HEK293 (cell line): Measurements from ENCODE around the gene MITF.

Experiments
- HIC1 ChIP-seq: fragments of 450-650 bp; formaldehyde crosslinking; IDR thresholded peaks from 2 replicates; pipeline ENCODE4 v1.5.1; 2016; ENCODE audit warnings: missing biosample characterization, missing genetic modification characterization
- PATZ1 ChIP-seq: fragments of 450-650 bp; formaldehyde crosslinking; IDR thresholded peaks from 2 replicates; pipeline ENCODE4 v1.5.1; 2016; ENCODE audit warnings: missing biosample characterization, missing genetic modification characterization
- SCRT1 ChIP-seq: fragments of 450-650 bp; formaldehyde crosslinking; IDR thresholded peaks from 2 replicates; pipeline ENCODE4 v1.5.1; 2016; ENCODE audit warnings: missing biosample characterization, missing genetic modification characterization, borderline replicate concordance
- WT1 ChIP-seq: fragments of 450-650 bp; formaldehyde crosslinking; IDR thresholded peaks from 2 replicates; pipeline ENCODE4 v1.5.1; 2016; ENCODE audit warnings: missing biosample characterization, missing genetic modification characterization
- ZBTB21 ChIP-seq: fragments of 450-650 bp; formaldehyde crosslinking; IDR thresholded peaks from 2 replicates; pipeline ENCODE4 v1.5.1; 2017; ENCODE audit warnings: missing biosample characterization, missing genetic modification characterization
- ZEB2 ChIP-seq: fragments of 450-650 bp; formaldehyde crosslinking; IDR thresholded peaks from 2 replicates; pipeline ENCODE4 v1.5.1; 2016; ENCODE audit warnings: missing biosample characterization, missing genetic modification characterization
- ZFP3 ChIP-seq: fragments of 450-650 bp; formaldehyde crosslinking; IDR thresholded peaks from 2 replicates; pipeline ENCODE4 v1.5.1; 2016; ENCODE audit warnings: low read depth, missing biosample characterization, missing genetic modification characterization
- ZNF114 ChIP-seq: fragments of 450-650 bp; formaldehyde crosslinking; IDR thresholded peaks from 2 replicates; pipeline ENCODE4 v1.5.0; 2017; ENCODE audit warnings: missing biosample characterization, missing genetic modification characterization
- ZNF16 ChIP-seq: fragments of 450-650 bp; formaldehyde crosslinking; IDR thresholded peaks from 2 replicates; pipeline ENCODE4 v1.5.1; 2016; ENCODE audit warnings: low read depth, missing biosample characterization, missing genetic modification characterization
- ZNF175 ChIP-seq: fragments of 450-650 bp; formaldehyde crosslinking; IDR thresholded peaks from 2 replicates; pipeline ENCODE4 v1.5.1; 2016; ENCODE audit warnings: missing biosample characterization, missing genetic modification characterization
- ZNF221 ChIP-seq: fragments of 450-650 bp; formaldehyde crosslinking; IDR thresholded peaks from 2 replicates; pipeline ENCODE4 v1.5.1; 2017; ENCODE audit warnings: missing biosample characterization, missing genetic modification characterization, borderline replicate concordance
- ZNF555 ChIP-seq: fragments of 450-650 bp; formaldehyde crosslinking; conservative IDR thresholded peaks from 2 replicates; pipeline ENCODE4 v1.5.1; 2017; ENCODE audit warnings: missing biosample characterization, mild to moderate bottlenecking, missing genetic modification characterization, inconsistent platforms
- ZNF558 ChIP-seq: fragments of 450-650 bp; formaldehyde crosslinking; IDR thresholded peaks from 2 replicates; pipeline ENCODE4 v1.5.1; 2016; ENCODE audit warnings: missing biosample characterization, missing genetic modification characterization
- ZNF677 ChIP-seq: fragments of 450-650 bp; IDR thresholded peaks from 2 replicates; pipeline ENCODE4 v1.5.0; 2018; ENCODE audit warnings: missing biosample characterization, mild to moderate bottlenecking, missing genetic modification characterization, moderate library complexity
- ZNF701 ChIP-seq: fragments of 450-650 bp; formaldehyde crosslinking; IDR thresholded peaks from 2 replicates; pipeline ENCODE4 v1.5.1; 2016; ENCODE audit warnings: missing biosample characterization, missing genetic modification characterization
- ZNF768 ChIP-seq: fragments of 450-650 bp; formaldehyde crosslinking; IDR thresholded peaks from 2 replicates; pipeline ENCODE4 v1.5.1; 2018; ENCODE audit warnings: missing biosample characterization, mild to moderate bottlenecking, missing genetic modification characterization
- ZNF830 ChIP-seq: fragments of 450-650 bp; IDR thresholded peaks from 2 replicates; pipeline ENCODE4 v1.5.0; 2018; ENCODE audit warnings: missing biosample characterization, missing genetic modification characterization, low read depth, mild to moderate bottlenecking, moderate library complexity
- ZNF843 ChIP-seq: fragments of 450-650 bp; formaldehyde crosslinking; IDR thresholded peaks from 2 replicates; pipeline ENCODE4 v1.5.1; 2016; ENCODE audit warnings: missing biosample characterization, missing genetic modification characterization
- ZSCAN23 ChIP-seq: fragments of 450-650 bp; formaldehyde crosslinking; IDR thresholded peaks from 2 replicates; pipeline ENCODE4 v1.5.1; 2016; ENCODE audit warnings: missing biosample characterization, missing genetic modification characterization
- ZSCAN30 ChIP-seq: fragments of 450-650 bp; IDR thresholded peaks from 2 replicates; pipeline ENCODE4 v1.5.1; 2018; ENCODE audit warnings: missing biosample characterization, mild to moderate bottlenecking, missing genetic modification characterization, moderate library complexity
- ZXDB ChIP-seq: fragments of 450-650 bp; formaldehyde crosslinking; IDR thresholded peaks from 2 replicates; pipeline ENCODE4 v1.5.1; 2016; ENCODE audit warnings: missing biosample characterization, missing genetic modification characterization
- TF ChIP-seq, protein P1 (sequence below): IDR thresholded peaks from 2 replicates; pipeline ENCODE4 v1.6.1; 2011; ENCODE audit warnings: mild to moderate bottlenecking, low read depth, low read length, borderline replicate concordance
- TF ChIP-seq, protein P2 (sequence below): fragments of 450-650 bp; formaldehyde crosslinking; IDR thresholded peaks from 2 replicates; pipeline ENCODE4 v1.5.1; 2016; ENCODE audit warnings: missing biosample characterization, missing genetic modification characterization
- TF ChIP-seq, protein P3 (sequence below): fragments of 450-650 bp; formaldehyde crosslinking; IDR thresholded peaks from 2 replicates; pipeline ENCODE4 v1.5.1; 2017; ENCODE audit warnings: missing biosample characterization, missing genetic modification characterization
- TF ChIP-seq, protein P4 (sequence below): fragments of 450-650 bp; formaldehyde crosslinking; IDR thresholded peaks from 2 replicates; pipeline ENCODE4 v1.5.1; 2017; ENCODE audit warnings: missing biosample characterization, mild to moderate bottlenecking, missing genetic modification characterization, moderate library complexity

The MITF gene

GRCh38 chr3:69739204-69740102 lies at the start of gene MITF (continued):
- TF ChIP-seq, protein P1, sequence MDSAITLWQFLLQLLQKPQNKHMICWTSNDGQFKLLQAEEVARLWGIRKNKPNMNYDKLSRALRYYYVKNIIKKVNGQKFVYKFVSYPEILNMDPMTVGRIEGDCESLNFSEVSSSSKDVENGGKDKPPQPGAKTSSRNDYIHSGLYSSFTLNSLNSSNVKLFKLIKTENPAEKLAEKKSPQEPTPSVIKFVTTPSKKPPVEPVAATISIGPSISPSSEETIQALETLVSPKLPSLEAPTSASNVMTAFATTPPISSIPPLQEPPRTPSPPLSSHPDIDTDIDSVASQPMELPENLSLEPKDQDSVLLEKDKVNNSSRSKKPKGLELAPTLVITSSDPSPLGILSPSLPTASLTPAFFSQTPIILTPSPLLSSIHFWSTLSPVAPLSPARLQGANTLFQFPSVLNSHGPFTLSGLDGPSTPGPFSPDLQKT: no peak
- TF ChIP-seq ZBTB21 (tag by site-specific recombination) (no peak), ZNF16 (tag by site-specific recombination) (no peak), ZNF555 (tag by site-specific recombination) (no peak), ZNF768 (tag by site-specific recombination) (no peak), ZNF114 (tag by site-specific recombination) (no peak), ZSCAN23 (tag by site-specific recombination) (no peak), PATZ1 (tag by site-specific recombination) (peak; percentile 60), ZFP3 (tag by site-specific recombination) (no peak), ZSCAN30 (tag by site-specific recombination) (no peak), ZNF677 (tag by site-specific recombination) (no peak), ZNF175 (tag by site-specific recombination) (no peak), SCRT1 (no peak), HIC1 (tag by site-specific recombination) (peak; percentile 78), ZNF701 (no peak), ZEB2 (0 out of 2 replicates have a peak, but pooled peaks have one; percentile 38), ZNF830 (tag by site-specific recombination) (no peak), WT1 (tag by site-specific recombination) (peak; percentile 26; the same call in 1 of the 2 replicates), ZNF558 (tag by site-specific recombination) (no peak), ZXDB (no peak), ZNF843 (no peak), ZNF221 (tag by site-specific recombination) (no peak)
- TF ChIP-seq, protein P2, sequence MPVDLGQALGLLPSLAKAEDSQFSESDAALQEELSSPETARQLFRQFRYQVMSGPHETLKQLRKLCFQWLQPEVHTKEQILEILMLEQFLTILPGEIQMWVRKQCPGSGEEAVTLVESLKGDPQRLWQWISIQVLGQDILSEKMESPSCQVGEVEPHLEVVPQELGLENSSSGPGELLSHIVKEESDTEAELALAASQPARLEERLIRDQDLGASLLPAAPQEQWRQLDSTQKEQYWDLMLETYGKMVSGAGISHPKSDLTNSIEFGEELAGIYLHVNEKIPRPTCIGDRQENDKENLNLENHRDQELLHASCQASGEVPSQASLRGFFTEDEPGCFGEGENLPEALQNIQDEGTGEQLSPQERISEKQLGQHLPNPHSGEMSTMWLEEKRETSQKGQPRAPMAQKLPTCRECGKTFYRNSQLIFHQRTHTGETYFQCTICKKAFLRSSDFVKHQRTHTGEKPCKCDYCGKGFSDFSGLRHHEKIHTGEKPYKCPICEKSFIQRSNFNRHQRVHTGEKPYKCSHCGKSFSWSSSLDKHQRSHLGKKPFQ (tag by site-specific recombination): no peak
- TF ChIP-seq, protein P3, sequence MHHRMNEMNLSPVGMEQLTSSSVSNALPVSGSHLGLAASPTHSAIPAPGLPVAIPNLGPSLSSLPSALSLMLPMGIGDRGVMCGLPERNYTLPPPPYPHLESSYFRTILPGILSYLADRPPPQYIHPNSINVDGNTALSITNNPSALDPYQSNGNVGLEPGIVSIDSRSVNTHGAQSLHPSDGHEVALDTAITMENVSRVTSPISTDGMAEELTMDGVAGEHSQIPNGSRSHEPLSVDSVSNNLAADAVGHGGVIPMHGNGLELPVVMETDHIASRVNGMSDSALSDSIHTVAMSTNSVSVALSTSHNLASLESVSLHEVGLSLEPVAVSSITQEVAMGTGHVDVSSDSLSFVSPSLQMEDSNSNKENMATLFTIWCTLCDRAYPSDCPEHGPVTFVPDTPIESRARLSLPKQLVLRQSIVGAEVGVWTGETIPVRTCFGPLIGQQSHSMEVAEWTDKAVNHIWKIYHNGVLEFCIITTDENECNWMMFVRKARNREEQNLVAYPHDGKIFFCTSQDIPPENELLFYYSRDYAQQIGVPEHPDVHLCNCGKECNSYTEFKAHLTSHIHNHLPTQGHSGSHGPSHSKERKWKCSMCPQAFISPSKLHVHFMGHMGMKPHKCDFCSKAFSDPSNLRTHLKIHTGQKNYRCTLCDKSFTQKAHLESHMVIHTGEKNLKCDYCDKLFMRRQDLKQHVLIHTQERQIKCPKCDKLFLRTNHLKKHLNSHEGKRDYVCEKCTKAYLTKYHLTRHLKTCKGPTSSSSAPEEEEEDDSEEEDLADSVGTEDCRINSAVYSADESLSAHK (tag by site-specific recombination): no peak
- TF ChIP-seq, protein P4, sequence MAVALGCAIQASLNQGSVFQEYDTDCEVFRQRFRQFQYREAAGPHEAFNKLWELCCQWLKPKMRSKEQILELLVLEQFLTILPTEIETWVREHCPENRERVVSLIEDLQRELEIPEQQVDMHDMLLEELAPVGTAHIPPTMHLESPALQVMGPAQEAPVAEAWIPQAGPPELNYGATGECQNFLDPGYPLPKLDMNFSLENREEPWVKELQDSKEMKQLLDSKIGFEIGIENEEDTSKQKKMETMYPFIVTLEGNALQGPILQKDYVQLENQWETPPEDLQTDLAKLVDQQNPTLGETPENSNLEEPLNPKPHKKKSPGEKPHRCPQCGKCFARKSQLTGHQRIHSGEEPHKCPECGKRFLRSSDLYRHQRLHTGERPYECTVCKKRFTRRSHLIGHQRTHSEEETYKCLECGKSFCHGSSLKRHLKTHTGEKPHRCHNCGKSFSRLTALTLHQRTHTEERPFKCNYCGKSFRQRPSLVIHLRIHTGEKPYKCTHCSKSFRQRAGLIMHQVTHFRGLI (tag by site-specific recombination): no peak
